H1 (cell line): ENCODE measurements around the gene DAB2IP. TPM values are rescaled to one million over a fixed set of nuclear protein-coding genes. Genes with fewer than 3 reads are reported as not detected.

Source experiments
- BACH1 ChIP-seq: IDR thresholded peaks from 2 replicates; pipeline ENCODE4 v1.6.1; 2012; ENCODE audit warnings: low read length, improper control_type of control experiment
- BCL11A ChIP-seq, 2 experiments: IDR thresholded peaks; one replicate each; pipeline ENCODE4 v1.6.1; 2011; ENCODE audit warnings: low read depth in 2 of 2, low read length in 2 of 2, mild to moderate bottlenecking in 2 of 2
- EZH2 ChIP-seq: fragments of 200-600 bp; sonication (generic); IDR thresholded peaks from 2 replicates; pipeline ENCODE4 v1.7.1; 2012; ENCODE audit warnings: low read depth, mild to moderate bottlenecking, moderate library complexity, low read length, inconsistent platforms; ENCODE audit not compliant: severe bottlenecking
- POLR2AphosphoS5 ChIP-seq: IDR thresholded peaks from 2 replicates; pipeline ENCODE4 v1.6.1; 2011; ENCODE audit warnings: low read depth, low read length
- RNF2 ChIP-seq: fragments of 200-900, 300-1000 bp; sonication (generic); IDR thresholded peaks from 2 replicates; pipeline ENCODE4 v1.7.1; 2016; ENCODE audit warnings: borderline replicate concordance, low read depth, mild to moderate bottlenecking, antibody characterized with exemption, low read length; ENCODE audit not compliant: poor library complexity, severe bottlenecking; ENCODE audit errors: missing control alignments
- SP4 ChIP-seq: IDR thresholded peaks from 2 replicates; pipeline ENCODE4 v1.6.1; 2012; ENCODE audit warnings: low read length, inconsistent platforms
- polyA plus RNA-seq, 7 experiments: library from polyadenylated mRNA; depleted of rRNA in 3 of 7; stranded (reverse) in 5 of 7; unstranded in 2 of 7; fragments of >200 nt in 5 of 7; fragments of 200-250 nt in 2 of 7; gene quantifications; 1 replicate in 5 of 7; 2 replicates in 1 of 7; 4 replicates in 1 of 7; pipeline versions ENCODE4 v1.2.1 to v1.2.3, GENCODE V29; 2011 to 2013; ENCODE audit warnings: missing spikeins in 2 of 7, mixed read lengths in 2 of 7
- total RNA-seq: library from RNA; stranded (reverse); fragmentation: NEBNext Ultra II Directional; extraction: Animal tissue kit (Norgen Biotek cat#: 25700); gene quantifications from 2 replicates; pipeline ENCODE4 v1.2.1, GENCODE V29; 2021

The DAB2IP gene
- total and polyA plus RNA-seq, 2 of the 8 experiments (the other 6 are each of a cell fraction or from before 2014, with no cell fraction given): 19.7 to 39.5 TPM

- TF ChIP-seq BCL11A (IDR thresholded peaks at IDR 0.05; ENCODE audit: low read depth in 2 of 2, low read length in 2 of 2) (no peak), RNF2 (no peak), EZH2 (no peak), BACH1 (no peak), SP4 (no peak), POLR2AphosphoS5 (no peak)
These were observed 5.6 kb downstream of the DAB2IP start (continued) for GRCh38 chr9:121656941-121657470.
